Activated T-cell treated with anti-CD3 and anti-CD28 coated beads, Interleukin-2, amount 50 U/mL, for 1 hour (primary cell): ENCODE data around the gene ONECUT3.

Experiments
- DNase-seq: peaks from one replicate; pipeline ENCODE4 v3.0.0-alpha.2; 2020

Gene ONECUT3

GRCh38 chr19:1816530-1817298, 63.4 kb downstream of the ONECUT3 start:
- DNase-seq, result no peak

- DNase-seq, result no peak
These were observed 64.4 kb downstream of the ONECUT3 start for GRCh38 chr19:1817553-1818179.

- no peak for DNase-seq
These were observed 65.4 kb downstream of the ONECUT3 start for GRCh38 chr19:1818549-1819195.

- no peak for DNase-seq
These were observed 66.3 kb downstream of the ONECUT3 start for GRCh38 chr19:1819341-1820255.

GRCh38 chr19:1822210-1822609, 68.9 kb downstream of the ONECUT3 start:
- DNase-seq, result no peak

- DNase-seq, result no peak
These were observed 69.7 kb downstream of the ONECUT3 start for GRCh38 chr19:1823020-1823419.

- DNase-seq, result no peak
These were observed 70.4 kb downstream of the ONECUT3 start for GRCh38 chr19:1823539-1824251.

- DNase-seq, result no peak
These were observed 70.9 kb downstream of the ONECUT3 start for GRCh38 chr19:1824252-1824622.

- DNase-seq, result peak; percentile 79
These were observed 72.7 kb downstream of the ONECUT3 start for GRCh38 chr19:1825909-1826556.

- DNase-seq, result no peak
These were observed 73.5 kb downstream of the ONECUT3 start for GRCh38 chr19:1826557-1827521.

GRCh38 chr19:1827566-1828278, 74.4 kb downstream of the ONECUT3 start:
- DNase-seq, result no peak

GRCh38 chr19:1828279-1829238, 75.3 kb downstream of the ONECUT3 start:
- DNase-seq, result no peak

- no peak for DNase-seq
These were observed 76.7 kb downstream of the ONECUT3 start for GRCh38 chr19:1829958-1830357.

- DNase-seq, result no peak
These were observed 77.3 kb downstream of the ONECUT3 start for GRCh38 chr19:1830568-1830967.
